CD4-positive, alpha-beta T cell treated with Interleukin-21 for 1 hour (primary cell): Measurements from ENCODE around the gene CCDC110.
A peak's percentile ranks its signal among the peaks of the same experiment; 100 is the strongest.

Source experiments
- DNase-seq: peaks from one replicate; pipeline ENCODE4 v3.0.0-alpha.2; 2020

The CCDC110 gene

GRCh38 chr4:185470501-185471195 is 885 bp downstream of the CCDC110 start:
- DNase-seq: peak; percentile 56

DNA sequence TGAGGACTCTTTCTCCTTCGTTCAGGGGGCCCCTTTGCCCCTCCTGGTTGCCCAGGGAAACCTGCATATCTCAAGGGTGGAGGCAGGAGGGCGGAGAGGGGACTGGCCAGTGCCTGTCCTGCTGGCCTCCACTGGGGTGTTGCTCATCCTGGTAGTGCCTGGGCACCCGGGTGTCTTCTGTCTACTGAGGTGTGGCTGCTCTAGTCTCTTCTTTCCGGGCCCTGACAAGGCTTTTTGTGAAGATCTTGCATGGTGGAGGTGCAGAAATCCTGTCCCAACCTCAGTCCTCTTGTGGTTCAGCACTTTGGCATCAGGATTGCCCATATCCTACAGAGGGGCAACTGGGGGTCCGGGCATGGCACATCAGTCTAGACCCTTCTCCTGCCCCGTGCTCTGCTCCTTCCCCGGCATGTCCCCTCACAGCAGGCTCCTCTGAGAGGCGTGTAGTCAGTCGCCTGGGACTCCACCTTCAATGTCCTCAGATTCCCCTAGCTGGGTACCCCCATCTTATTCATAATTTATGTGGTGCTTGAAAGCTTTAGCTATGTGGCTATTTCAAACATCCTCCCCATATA is 1.9 kb downstream of the CCDC110 start:
- no peak for DNase-seq

DNA sequence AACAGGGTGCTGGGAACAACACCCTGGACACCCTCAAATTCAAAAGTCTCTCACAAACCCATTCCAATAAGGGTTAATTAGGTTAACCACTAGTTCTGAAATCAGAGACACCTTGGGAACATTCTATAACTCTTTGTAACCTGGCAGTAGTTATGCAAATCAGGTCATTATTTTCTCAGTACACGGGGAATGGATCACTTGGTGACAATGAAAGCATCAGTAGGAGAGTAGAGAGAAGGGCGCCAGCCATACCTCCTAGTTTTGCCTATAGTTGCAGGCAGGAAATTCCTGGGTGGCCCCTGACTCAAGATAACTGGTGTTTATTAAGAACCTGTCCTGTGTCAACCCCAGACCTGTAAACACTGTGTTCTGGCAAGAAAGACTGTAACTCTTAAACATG is 2.5 kb downstream of the CCDC110 start:
- DNase-seq: no peak

- no peak for DNase-seq
Observed at GRCh38 chr4:185467991-185468390, 3.5 kb downstream of the CCDC110 start.

- no peak for DNase-seq
Observed at GRCh38 chr4:185467101-185467500, 4.4 kb downstream of the CCDC110 start.

- DNase-seq: no peak
Observed at GRCh38 chr4:185465707-185466106, 5.8 kb downstream of the CCDC110 start.

DNA sequence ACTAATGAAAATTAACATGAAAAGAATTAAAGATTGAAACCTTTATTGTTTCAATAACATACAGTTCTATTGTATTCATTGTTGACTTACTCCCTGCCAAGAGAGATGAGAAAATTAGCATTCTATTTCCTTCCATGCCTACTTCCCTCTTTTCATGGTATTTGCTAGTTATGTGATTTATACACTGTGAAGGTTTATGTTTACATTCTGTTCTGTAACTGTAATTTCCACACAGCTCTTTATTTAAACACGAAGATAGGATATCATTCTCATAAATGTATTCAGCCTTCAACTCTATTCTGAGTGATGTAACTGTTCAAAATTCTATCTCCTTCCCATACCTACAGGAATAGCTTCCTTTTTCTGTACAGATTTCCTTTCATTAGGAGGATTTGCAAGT is 6.6 kb downstream of the CCDC110 start:
- no peak for DNase-seq

GRCh38 chr4:185464183-185464582 is 7.3 kb downstream of the CCDC110 start:
- no peak for DNase-seq

DNA sequence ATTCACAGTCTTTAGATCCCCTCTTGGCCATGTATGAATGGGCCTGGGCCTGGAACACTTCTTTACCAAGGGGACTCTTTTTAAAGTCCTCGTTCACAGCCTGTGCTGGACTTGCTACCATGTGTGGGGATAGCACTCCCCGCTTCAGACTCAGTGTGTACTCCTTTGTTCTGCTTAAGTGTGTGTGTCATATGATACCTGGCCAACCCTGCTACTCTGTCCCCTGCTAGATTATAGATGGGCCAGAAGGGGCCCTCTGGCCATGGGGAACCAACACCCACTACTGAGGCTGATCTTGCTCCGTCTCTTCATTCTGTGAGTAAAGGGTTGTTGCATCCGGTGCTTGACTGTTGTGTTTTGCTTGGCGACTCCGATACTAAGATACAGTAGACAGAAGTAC is 8.0 kb downstream of the CCDC110 start:
- DNase-seq: no peak

DNA sequence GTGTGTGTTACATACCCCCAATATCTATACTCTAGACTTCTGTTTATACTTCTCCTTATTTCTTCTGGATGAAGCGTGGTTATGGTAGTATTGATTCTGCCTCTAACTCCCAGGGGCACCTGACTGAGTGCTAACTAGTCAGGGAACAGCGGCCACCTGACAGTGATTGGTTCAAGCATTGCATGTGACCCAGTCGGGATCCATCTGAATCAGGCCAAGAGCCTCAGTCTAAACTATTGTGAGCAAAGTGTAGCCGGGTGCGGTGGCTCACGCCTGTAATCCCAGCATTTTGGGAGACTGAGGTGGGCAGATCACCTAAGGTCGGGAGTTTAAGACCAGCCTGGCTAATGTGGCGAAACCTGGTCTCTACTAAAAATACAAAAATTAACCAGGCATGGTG is 10.0 kb downstream of the CCDC110 start:
- no peak for DNase-seq

DNA sequence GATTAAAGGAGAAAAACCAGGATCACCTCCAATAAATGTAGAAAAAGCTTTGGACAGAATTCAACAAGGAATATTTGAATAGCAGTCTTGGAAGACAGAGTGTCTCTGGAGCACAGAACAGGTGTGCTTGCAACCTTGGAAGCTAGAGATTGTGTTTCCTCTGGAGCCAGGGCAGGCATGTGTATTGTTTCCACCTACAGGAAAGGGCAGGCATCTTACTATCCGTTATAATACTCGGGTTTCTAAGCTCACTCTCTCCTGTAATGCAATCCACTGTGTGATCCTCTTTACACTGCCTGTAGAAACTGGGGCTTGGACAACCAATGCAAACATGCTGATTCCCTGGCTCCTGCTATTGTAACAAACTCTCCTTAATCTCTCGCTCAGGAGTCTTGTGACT is 14.4 kb downstream of the CCDC110 start:
- DNase-seq: no peak

- DNase-seq: no peak
Observed at GRCh38 chr4:185456131-185456530, 15.4 kb downstream of the CCDC110 start.

DNA sequence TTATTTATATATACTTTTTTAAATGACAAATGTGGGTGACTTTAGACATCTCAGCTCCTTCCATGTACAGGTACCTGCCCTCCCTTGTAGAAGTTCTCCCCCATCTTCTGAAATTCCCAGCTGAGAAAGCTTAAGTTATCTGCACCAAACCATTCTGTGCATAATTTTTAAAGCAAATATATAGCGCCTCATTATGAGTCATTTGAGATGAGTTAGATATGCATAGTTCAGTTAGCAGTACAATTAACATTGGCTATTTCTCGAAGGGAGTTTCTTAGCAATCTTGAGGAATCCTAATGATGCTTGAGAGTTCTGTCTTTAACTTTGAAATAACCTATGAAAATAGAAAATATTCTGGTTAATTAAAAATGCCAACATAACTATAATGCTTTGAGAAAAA is 26.3 kb downstream of the CCDC110 start:
- no peak for DNase-seq

DNA sequence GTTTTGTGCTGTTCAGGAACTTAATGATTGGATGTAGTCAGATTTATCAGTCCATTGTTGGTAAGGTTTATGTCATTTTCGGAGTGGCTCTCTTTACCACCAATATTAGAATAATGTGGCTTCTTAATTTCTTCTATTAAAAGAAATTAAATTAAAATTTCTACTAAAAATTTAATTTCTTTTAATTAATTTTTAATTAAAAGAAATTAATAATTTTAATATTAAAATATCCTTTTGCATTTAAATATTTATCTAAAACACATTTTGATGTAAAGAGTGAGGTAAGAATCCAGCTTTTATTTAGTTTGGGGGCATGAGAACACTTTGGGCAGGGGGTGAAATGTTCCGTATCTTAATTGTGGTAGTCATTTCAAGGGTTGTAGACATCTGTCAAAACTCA is 30.1 kb downstream of the CCDC110 start:
- DNase-seq: no peak

- DNase-seq: no peak
Observed at GRCh38 chr4:185437809-185438208, 33.7 kb downstream of the CCDC110 start.

GRCh38 chr4:185435466-185435865 is 36.1 kb downstream of the CCDC110 start:
- no peak for DNase-seq

GRCh38 chr4:185429660-185430059 is 41.9 kb downstream of the CCDC110 start:
- DNase-seq: no peak

DNA sequence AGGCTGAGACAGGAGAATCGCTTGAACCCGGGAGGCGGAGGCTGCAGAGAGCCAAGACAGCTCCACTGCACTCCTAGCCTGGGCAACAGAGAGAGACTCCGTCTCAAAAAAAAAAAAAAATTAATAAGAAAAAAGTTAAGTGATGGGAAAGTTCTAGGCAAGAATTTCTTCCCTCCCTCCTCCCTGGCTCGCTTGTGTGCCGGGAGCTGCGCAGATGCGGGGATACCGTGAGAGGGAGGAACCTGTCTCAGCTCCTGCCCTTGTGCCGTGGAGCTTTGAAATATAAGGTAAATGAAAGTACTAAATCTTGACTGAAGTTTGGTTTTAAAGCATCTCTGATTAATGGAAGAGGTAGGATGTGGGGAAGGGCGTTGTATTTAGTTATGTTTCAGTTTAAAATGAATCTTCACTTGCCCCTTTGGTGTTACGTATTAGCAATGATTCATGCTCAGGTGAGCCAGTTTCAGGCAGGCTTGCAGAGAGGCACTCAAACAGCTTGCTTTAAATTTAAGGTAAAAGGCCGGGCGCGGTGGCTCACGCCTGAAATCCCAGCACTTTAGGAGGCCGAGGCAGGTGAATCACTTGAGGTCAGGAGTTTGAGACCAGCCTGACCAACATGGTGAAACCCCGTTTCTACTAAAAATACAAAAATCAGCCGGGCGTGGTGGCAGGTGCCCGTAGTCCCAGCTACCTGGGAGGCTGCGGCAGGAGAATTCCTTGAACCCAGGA is 44.4 kb downstream of the CCDC110 start:
- DNase-seq: no peak

DNA sequence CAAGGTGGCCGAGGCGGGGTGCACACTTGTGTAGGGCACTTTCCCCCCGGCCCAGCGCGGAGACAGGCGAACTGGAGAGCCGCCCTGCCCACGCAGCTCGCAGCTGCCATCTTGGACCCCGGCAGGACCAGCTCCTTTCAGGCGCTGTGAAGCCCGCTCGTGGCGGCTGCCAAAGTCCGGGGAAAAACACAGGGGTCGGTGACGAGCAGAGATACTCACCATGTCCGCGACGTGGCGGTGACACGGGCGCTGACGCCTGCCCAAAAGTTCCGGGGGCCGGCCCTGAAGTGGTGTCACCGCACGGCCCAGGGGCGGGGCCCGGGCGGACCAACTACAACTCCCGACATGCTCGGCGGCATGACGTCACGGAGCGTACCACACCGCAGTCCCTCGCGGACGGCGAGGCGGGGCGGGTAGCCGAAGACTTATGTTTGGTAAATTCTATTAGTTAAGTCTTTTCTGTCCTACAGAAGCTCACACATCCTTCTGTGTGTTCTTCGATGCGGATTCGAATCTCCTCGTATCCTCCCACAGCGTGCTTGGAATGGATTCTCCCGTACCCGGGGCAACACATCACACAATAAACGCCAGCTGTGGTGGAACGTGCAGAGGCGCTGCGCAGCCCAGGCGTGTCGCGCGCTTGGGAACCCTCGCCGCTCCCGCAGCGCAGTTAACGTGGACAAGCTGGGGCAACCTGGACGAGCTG is 45.7 kb downstream of the CCDC110 start, which contains the start of gene UFSP2:
Gene UFSP2 (minus strand): TSS at position 318 of the 706 bp plus-strand sequence. CDS start 96 bp downstream, at position 222.
- DNase-seq: peak; percentile 94

DNA sequence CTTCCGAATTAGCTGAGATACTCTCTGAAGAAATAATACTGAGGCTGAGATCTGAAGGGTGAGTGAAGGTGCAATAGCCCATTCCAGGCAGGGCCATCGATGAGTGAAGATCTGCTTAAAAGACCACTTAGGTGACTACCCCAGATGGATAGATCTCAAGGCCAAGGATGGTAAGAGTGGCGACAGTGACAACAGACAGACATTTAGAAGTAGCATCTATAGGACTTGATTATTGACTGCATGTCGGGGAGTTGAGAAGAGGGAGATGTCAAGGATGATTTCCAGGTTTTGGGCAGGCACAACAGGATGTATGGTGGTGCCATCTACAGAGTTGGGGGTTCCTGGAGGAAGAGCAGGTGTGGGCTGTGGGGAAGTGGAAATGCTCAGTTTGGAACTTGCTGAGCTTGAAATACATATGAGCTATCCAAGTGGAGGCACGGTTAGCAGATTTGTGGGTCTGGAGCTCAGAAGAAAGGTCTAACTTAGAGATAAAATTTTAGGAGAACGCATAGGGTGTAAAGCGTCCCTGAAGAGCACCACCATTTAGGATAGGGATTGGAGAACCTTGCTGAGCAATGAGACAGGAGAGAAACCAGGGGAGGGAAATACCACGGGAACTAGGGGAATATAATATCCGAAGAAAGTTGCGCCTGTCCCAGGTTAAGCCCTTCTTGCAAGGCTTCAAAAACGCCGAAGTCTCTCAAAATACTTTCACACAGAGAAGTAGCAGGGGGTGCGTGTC is 46.5 kb downstream of the CCDC110 start:
- peak; percentile 25 for DNase-seq

- no peak for DNase-seq
Observed at GRCh38 chr4:185421366-185422124, 50.0 kb downstream of the CCDC110 start.

DNA sequence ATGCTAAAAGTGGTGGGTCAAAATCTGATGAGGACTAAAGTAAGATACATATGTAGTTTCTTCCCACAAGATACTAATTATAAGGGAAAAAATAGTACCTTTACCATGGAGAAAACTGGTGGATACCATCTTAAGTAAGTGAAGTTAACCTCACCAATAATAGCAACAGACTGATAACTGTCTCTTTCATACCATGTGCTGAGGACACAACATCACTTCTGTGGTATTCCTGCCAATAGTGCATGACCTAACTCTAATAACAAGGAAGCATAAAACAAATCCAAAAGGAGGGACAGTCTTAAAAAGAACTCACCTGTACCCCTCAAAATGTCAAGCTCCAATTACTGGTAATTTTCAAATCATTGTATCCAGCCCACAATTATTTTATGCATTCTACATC is 54.6 kb downstream of the CCDC110 start:
- DNase-seq: no peak
